CD4-positive, alpha-beta T cell treated with Interleukin-6 for 4 hours (primary cell): ENCODE measurements around the gene RARA.
A peak's percentile ranks its signal among the peaks of the same experiment; 100 is the strongest.

Source experiments
- DNase-seq: peaks from one replicate; pipeline ENCODE4 v3.0.0-alpha.2; 2020; ENCODE audit warnings: mixed read lengths

RARA gene

GRCh38 chr17:40309031-40309948 is at the start of gene RARA:
RARA (plus strand) TSS chr17:40309180; CDS start chr17:40331219, 22,039 bp downstream.
- DNase-seq: peak; percentile 45

GRCh38 chr17:40259505-40259904 is 49.5 kb upstream of the RARA start:
- no peak for DNase-seq

- no peak for DNase-seq
These were observed 48.5 kb upstream of the RARA start for GRCh38 chr17:40260528-40260927.

- DNase-seq: no peak
These were observed 44.4 kb upstream of the RARA start for GRCh38 chr17:40264458-40265185.

GRCh38 chr17:40265337-40265736 is 43.6 kb upstream of the RARA start:
- DNase-seq: no peak

- no peak for DNase-seq
These were observed 42.1 kb upstream of the RARA start for GRCh38 chr17:40266882-40267281.

- DNase-seq: no peak
These were observed 40.8 kb upstream of the RARA start for GRCh38 chr17:40268141-40268712.

- no peak for DNase-seq
These were observed 30.6 kb upstream of the RARA start for GRCh38 chr17:40278414-40278813.

GRCh38 chr17:40279402-40279801 is 29.6 kb upstream of the RARA start:
- DNase-seq: no peak

GRCh38 chr17:40281663-40282062 is 27.3 kb upstream of the RARA start:
- no peak for DNase-seq

- no peak for DNase-seq
These were observed 25.3 kb upstream of the RARA start for GRCh38 chr17:40283662-40284061.

- no peak for DNase-seq
These were observed 24.8 kb upstream of the RARA start for GRCh38 chr17:40284085-40284713.

- no peak for DNase-seq
These were observed 22.5 kb upstream of the RARA start for GRCh38 chr17:40286473-40286872.

GRCh38 chr17:40287159-40287493 is 21.9 kb upstream of the RARA start:
- no peak for DNase-seq

GRCh38 chr17:40287494-40288369 is 21.2 kb upstream of the RARA start, which contains the start of gene CDC6:
CDC6 (plus strand) TSS chr17:40287879; CDS start chr17:40289421, 1,542 bp downstream.
- peak; percentile 98 for DNase-seq

- DNase-seq: peak; percentile 40
These were observed 18.2 kb upstream of the RARA start for GRCh38 chr17:40290629-40291280.

GRCh38 chr17:40291281-40291664 is 17.7 kb upstream of the RARA start:
- DNase-seq: no peak

GRCh38 chr17:40293363-40293762 is 15.6 kb upstream of the RARA start:
- no peak for DNase-seq

GRCh38 chr17:40295488-40296436 is 13.2 kb upstream of the RARA start:
- no peak for DNase-seq

GRCh38 chr17:40297511-40297910 is 11.5 kb upstream of the RARA start:
- DNase-seq: no peak
